NB4 (cell line): ENCODE data around the gene CEACAM6.

ENCODE experiments used
- CTCF ChIP-seq: IDR thresholded peaks from one replicate; pipeline ENCODE4 v1.5.1; 2012; ENCODE audit warnings: low read depth, low read length
- POLR2A ChIP-seq: IDR thresholded peaks from 2 replicates; pipeline ENCODE4 v1.6.1; 2011; ENCODE audit warnings: mild to moderate bottlenecking; ENCODE audit not compliant: insufficient read length; ENCODE audit errors: extremely low read depth

DNA sequence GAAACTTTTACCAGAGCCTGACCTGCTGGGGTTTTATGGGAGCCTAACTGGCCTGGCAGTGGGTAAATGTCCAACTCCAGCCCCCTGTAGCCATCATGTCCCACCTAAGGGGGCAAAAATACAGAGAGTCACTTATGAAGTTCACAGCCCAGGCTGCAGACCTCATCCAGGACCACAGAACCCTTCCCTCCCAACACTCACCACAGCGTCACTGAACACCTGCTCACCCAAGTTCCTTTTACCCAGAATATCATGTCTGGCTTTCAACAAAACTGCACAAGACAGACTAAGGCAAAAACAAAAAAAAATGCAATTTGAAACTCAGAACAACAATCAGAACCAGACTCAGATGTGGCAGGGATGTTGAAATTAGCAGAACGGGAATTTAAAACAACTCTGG, 47.4 kb downstream of the CEACAM6 start:
- TF ChIP-seq CTCF (no peak), POLR2A (no peak)
